Measurements from ENCODE around the gene NCBP2.

GRCh38 chr3:196966526-196967401 is 24.4 kb upstream of the NCBP2 start:
- TF ChIP-seq POLR2AphosphoS5 (IDR thresholded peaks at IDR 0.05) = no peak
- no peak for TF ChIP-seq CTCF (IDR thresholded peaks at IDR 0.05)
- TF ChIP-seq POLR2A (IDR thresholded peaks at IDR 0.05; ENCODE audit: low read depth) = no peak
- TF ChIP-seq EP300 (IDR thresholded peaks at IDR 0.05) = no peak

Data from esophagus muscularis mucosa (tissue), 4 donors.